Activated CD8-positive, alpha-beta memory T cell treated with anti-CD3 and anti-CD28 coated beads for 1 hour (primary cell): ENCODE measurements around the gene UNC5B.

Experiments used
- DNase-seq, 2 donors: peaks; one replicate each; pipeline ENCODE4 v3.0.0-alpha.2; 2020; ENCODE audit warnings: low read depth in 1 of 2; ENCODE audit errors: extremely low read depth in 1 of 2

The UNC5B gene

GRCh38 chr10:71212318-71213126 lies at the start of gene UNC5B:
Gene UNC5B (plus strand): TSS chr10:71212570. CDS start chr10:71212986, 416 bp downstream.
- DNase-seq, result peak in 1 of 2 donors; percentile 13

- DNase-seq, result no peak
Observed at GRCh38 chr10:71173466-71173865, 38.9 kb upstream of the UNC5B start.

DNA sequence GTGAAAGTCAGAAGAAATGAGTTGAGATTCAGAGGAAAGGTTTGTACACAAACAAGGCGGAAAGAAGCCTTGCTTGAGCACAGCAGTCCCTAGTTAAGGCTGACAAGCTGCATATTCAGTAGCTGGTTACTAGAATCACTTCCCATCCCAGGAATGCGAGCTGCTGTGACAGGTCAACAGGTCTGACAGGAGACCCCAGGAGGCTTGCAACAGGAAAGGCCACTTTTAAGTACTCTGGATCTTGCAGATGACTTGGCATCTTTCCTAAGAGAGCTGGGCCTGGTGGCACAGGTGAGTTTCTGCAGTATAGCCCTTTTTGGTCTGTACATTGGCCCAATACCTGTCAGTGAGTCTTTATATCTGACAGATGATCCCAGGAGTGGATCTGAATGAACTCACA lies 35.7 kb upstream of the UNC5B start:
- DNase-seq, result no peak

GRCh38 chr10:71177651-71178199 lies 34.6 kb upstream of the UNC5B start:
- no peak for DNase-seq

DNA sequence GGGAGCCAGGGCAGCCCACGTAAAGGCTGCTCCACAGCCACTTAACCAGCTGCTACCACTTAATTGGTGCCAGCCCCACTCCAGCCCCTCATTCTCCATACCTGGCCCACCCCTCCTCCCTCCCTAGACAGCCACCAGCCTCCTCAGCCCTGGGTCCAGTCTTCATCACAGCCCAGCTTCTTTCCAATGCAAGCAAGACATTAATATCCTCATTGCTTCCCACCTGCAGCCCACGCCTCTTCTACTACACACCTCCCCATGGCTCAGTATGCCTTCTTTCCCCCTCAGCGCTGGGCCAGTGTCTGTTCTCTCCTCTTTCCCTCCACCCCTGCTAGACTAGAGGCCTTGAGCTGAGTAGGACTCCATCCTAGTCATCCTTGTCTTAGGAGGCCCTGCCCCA lies 33.5 kb upstream of the UNC5B start:
- DNase-seq, result no peak

DNA sequence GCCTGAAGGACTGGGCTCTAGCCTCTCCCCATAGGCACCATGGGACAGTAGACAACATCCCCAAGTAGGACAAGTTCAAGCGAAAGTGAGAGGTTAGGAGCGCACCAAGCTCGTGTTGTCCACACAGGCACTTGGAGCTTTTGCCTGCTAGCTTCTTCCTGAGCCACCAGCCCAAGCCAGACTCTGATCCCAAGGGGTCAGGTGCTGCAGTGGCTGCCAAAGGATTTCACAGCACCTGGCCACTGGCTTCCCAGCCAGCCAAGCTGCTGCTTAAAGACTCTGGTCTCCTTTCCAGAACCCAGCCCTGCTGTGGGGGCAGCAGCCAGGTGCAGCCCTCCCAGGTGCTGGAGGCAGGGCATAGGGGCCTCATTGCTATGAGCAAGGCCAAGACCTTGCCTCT lies 33.0 kb upstream of the UNC5B start:
- DNase-seq, result no peak

- no peak for DNase-seq
Observed at GRCh38 chr10:71184421-71184820, 27.9 kb upstream of the UNC5B start.

DNA sequence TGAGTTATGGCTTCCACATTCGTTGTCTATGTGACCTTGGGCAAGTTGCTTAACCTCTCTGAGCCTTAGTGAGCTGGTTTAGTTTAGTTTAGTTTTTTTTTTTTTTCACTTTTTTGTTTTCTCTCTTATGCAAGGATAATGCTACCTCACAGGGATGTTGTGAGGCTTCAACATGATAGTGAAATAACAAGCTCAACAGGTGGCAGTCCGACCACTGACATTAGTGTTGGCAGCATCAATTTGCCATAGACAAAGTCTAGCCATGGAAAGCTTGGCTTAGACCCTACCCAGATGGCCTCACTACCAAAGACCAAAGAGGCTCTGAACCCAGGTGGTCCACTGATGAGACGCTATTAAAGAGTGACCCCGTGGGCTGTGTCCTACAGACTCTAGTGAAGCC lies 27.2 kb upstream of the UNC5B start:
- no peak for DNase-seq

DNA sequence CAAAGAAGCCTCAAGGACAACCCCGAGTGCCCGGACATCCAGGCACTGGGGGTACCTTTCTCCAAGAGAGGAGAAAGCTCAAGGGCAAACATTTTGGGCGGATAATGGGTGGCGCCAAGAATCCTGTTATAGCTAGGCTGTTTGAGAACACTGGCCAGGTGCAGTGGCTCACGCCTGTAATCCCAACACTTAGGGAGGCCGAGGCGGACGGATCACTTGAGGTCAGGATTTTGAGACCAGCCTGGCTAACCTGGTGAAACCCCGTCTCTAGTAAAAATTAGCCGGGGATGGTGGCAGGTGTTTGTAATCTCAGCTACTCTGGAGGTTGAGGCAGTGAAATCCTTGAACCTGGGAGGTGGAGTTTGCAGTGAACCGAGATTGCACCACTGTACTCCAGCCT lies 25.2 kb upstream of the UNC5B start:
- DNase-seq, result no peak

DNA sequence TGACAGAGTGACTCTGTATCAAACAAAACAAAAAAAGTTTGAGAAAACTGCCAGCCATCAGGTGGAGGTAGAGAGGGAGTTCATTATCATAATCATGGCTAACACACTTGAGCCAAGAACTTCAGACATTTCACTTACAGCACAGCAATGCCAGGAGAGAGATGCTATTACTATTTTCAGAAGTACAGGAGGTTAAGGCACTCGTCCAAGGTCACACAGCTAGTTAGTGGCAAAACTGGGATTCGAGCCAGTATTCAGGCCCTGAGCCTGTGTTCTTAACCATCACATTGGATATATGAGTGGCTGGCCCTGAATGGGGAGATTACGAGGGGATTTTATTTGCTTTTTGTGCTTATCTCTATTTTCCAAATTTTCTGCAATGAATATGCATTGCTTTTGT lies 24.8 kb upstream of the UNC5B start:
- DNase-seq, result no peak

GRCh38 chr10:71188201-71188600 lies 24.2 kb upstream of the UNC5B start:
- no peak for DNase-seq

DNA sequence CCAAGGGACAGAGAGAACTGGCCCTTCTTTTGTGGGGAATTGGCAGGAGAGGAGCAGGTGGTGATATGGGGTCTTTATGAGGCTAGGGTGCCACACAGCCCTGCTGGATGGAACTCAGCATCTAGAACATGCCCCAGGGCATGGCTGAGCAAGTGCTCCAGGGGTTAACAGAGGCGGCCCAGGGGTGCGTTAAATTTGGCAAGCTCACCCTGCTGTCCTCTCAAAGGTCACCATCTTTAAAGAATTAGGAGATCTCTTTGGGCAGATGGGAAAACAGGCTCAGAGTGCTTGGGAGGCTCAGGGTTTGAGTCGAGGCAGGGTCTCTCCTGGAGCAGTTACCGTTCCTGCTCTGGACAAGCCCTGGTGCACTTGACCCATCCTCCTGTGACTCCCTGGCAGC lies 21.4 kb upstream of the UNC5B start:
- no peak for DNase-seq

- no peak for DNase-seq
Observed at GRCh38 chr10:71191551-71192076, 20.8 kb upstream of the UNC5B start.

DNA sequence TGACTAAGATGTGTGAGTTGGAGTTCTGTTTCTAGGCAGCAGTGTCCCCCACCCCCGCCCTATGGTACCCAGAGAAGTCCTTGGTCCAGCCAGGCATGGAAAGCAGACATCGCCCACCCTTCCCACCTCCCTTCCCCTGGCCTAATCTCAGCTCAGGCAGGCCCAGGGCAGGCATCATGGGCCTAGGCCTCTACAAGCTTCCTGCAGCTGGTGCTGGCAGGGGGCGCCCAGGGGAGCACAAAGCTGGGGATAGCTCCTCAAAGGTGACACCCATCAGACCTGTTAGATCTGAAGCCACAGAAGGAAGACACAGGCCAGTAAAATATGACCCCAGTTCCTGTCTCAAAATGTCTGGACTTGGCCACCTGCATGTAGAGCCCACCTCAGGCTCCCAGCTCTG lies 18.9 kb upstream of the UNC5B start:
- no peak for DNase-seq

GRCh38 chr10:71197955-71198354 lies 14.4 kb upstream of the UNC5B start:
- DNase-seq, result no peak

GRCh38 chr10:71201849-71202248 lies 10.5 kb upstream of the UNC5B start:
- DNase-seq, result no peak

DNA sequence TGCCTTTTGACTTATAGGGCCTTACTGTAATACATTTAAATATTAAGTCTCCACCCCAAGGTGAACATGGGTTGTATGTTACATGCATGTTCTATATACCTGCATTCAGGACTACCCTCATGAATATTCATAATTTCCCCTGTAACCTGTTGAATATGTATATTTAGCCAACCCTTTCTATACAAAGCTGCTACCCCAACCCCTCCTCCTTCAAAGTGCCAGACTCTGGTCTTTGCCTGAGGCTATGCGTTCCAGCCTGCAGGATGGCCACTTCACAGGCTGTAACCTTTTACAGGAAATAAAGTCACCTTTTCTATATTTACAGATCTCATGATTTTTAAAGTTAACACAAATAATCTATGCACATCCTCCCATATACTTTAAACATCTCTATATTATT lies 10.1 kb upstream of the UNC5B start:
- no peak for DNase-seq

GRCh38 chr10:71203124-71203523 lies 9.2 kb upstream of the UNC5B start:
- DNase-seq, result no peak

GRCh38 chr10:71203716-71204115 lies 8.7 kb upstream of the UNC5B start:
- DNase-seq, result no peak

- DNase-seq, result no peak
Observed at GRCh38 chr10:71204746-71205145, 7.6 kb upstream of the UNC5B start.

- no peak for DNase-seq
Observed at GRCh38 chr10:71205468-71205867, 6.9 kb upstream of the UNC5B start.

- no peak for DNase-seq
Observed at GRCh38 chr10:71206911-71207310, 5.5 kb upstream of the UNC5B start.
